ENCODE measurements around the gene LTBP2.

DNA sequence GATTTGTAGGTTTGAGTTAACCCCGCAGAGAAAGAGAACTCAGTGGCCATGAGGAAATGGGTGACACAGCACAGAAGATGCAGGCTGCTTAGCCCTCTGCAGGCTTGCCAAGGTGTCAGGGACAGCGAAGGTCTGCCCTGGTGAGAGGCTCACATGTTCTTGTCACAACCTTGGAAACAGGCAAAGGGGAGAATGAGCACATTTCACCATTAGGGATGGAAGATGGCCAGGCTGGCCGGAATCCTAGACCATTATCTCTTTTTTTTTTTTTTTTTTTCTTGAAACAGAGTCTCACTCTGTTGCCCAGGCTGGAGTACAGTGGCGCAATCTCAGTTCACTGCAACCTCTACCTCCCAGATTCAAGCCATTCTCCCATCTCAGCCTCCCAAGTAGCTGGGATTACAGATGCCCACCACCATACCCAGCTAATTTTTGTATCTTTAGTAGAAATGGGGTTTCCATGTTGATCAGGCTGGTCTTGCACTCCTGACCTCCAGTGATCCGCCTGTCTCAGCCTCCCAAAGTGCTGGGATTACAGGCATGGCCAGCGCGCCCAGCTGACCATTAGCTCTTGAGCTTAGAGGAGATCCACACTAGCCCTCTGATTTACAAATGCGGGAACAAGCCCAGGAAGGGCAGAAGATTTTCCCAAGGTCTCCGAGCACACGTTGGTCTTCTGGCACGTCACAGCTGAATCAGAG lies 34.6 kb downstream of the LTBP2 start:
- no peak for TF ChIP-seq CTCF (IDR thresholded peaks at IDR 0.05)
- no peak for TF ChIP-seq POLR2A (IDR thresholded peaks at IDR 0.05)

All from thyroid gland (tissue), 4 donors.